Hepatocyte (in vitro differentiated cells): ENCODE measurements around the gene DUSP15.

Source experiments
- CTCF ChIP-seq: fragments of 200-600 bp; sonication (generic); IDR thresholded peaks from 2 replicates; pipeline ENCODE4 v1.5.1; 2016; ENCODE audit warnings: antibody characterized with exemption, mild to moderate bottlenecking; ENCODE audit not compliant: poor library complexity
- EZH2 ChIP-seq: fragments of 200-600 bp; sonication (generic); IDR thresholded peaks from 2 replicates; pipeline ENCODE4 v1.6.1; 2016; ENCODE audit warnings: antibody characterized with exemption, mild to moderate bottlenecking, borderline replicate concordance

- TF ChIP-seq EZH2: no peak
- no peak for TF ChIP-seq CTCF
These were observed at the start of gene DUSP15, which contains the start of gene TTLL9 for GRCh38 chr20:31869942-31870725.
